Mucosa of rectum (tissue), 2 donors: ENCODE results near the gene MGRN1.

Experiments
- H3K27ac ChIP-seq, 2 donors: one replicate each; pipeline ENCODE4 v1.7.0; 2013; ENCODE audit warnings: inconsistent platforms in 2 of 2, low read depth in 2 of 2, low read length in 2 of 2
- H3K27me3 ChIP-seq, 2 donors: one replicate each; pipeline ENCODE4 v1.7.0; 2013; ENCODE audit warnings: low read length in 2 of 2; ENCODE audit not compliant: control insufficient read depth in 2 of 2, insufficient read depth in 2 of 2
- H3K36me3 ChIP-seq, 2 donors: one replicate each; pipeline ENCODE4 v1.7.0; 2013; ENCODE audit warnings: low read length in 2 of 2; ENCODE audit not compliant: control insufficient read depth in 2 of 2, insufficient read depth in 2 of 2
- H3K4me1 ChIP-seq, 2 donors: one replicate each; pipeline ENCODE4 v1.7.0; 2013; ENCODE audit warnings: low read length in 2 of 2, mild to moderate bottlenecking in 1 of 2; ENCODE audit not compliant: control insufficient read depth in 2 of 2, insufficient read depth in 2 of 2
- H3K4me3 ChIP-seq, 2 donors: one replicate each; pipeline ENCODE4 v1.7.0; 2013; ENCODE audit warnings: low read length in 2 of 2
- H3K9ac ChIP-seq, 2 donors: one replicate each; pipeline ENCODE4 v1.7.0; 2013; ENCODE audit warnings: low read length in 2 of 2, low read depth in 1 of 2, mild to moderate bottlenecking in 1 of 2
- H3K9me3 ChIP-seq, 2 donors: one replicate each; pipeline ENCODE4 v1.7.0; 2013; ENCODE audit warnings: low read length in 2 of 2; ENCODE audit not compliant: control insufficient read depth in 2 of 2
- donor health status: healthy.
- donor health status: Normal muscosa, but diverticular disease.

The MGRN1 gene

DNA sequence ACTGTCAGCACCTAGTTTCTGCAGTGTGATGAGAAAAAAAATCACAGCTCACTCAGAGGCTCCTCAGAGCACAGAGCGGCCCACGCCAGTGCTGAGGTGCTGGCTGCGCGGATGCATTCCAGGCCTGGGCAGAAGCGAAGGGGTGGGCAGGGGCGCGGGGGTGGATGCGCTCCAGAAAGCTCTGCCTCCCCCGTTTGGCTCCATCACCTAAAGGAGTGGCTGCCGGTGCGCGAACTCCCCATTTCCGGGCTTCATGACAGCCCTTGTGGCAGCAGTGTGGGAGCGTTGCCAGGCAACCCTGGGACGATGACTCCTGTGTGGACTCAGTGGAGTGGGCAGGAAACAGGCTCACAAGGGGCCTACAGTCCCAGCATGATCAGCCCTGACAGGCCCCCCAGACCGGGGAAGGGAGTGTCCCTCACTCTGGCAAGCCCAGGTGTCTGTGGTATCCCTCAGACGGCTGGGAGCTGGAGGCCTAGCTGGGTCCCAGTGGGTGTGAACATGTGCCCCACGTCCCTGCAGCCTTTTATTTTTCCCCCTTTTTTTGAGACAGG lies 35.9 kb downstream of the MGRN1 start:
- peaks cover 21 to 24% of the 10 kb centered on the region in 2 donors for H3K36me3 ChIP-seq
- H3K9me3 ChIP-seq, result no peaks in the 10 kb centered on the region
- H3K27me3 ChIP-seq, result no peaks in the 10 kb centered on the region
- peaks cover 20% of the 10 kb centered on the region in 2 donors for H3K4me1 ChIP-seq
- H3K27ac ChIP-seq, result no peak overlapping the region
- no peak overlapping the region for H3K9ac ChIP-seq
- no peak overlapping the region for H3K4me3 ChIP-seq

DNA sequence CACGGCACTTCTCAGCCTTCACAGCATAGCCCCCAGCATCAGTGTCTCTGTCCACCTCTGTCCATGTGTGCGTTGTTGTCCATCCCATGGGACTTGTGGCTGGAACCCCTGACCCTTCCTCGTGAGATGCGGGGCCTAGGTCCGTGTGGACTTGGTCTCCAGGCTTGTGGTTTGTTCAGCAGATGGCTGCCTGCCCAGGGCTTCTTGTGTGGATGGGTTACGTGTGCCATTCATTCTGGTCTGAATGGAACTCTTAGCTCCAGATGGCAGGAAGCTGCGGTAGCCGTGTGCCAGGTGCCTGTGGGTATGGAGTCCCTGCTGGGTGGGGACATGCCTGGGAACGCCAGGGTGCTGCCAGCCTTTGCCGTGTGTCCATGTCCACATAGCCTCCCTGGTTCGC lies 37.0 kb downstream of the MGRN1 start:
- peaks cover 23 to 25% of the 10 kb centered on the region in 2 donors for H3K36me3 ChIP-seq
- H3K9ac ChIP-seq, result no peak overlapping the region
- H3K9me3 ChIP-seq, result no peaks in the 10 kb centered on the region
- no peak overlapping the region for H3K27ac ChIP-seq
- H3K27me3 ChIP-seq, result no peaks in the 10 kb centered on the region
- no peak overlapping the region for H3K4me3 ChIP-seq
- peaks cover 20 to 22% of the 10 kb centered on the region in 2 donors for H3K4me1 ChIP-seq

DNA sequence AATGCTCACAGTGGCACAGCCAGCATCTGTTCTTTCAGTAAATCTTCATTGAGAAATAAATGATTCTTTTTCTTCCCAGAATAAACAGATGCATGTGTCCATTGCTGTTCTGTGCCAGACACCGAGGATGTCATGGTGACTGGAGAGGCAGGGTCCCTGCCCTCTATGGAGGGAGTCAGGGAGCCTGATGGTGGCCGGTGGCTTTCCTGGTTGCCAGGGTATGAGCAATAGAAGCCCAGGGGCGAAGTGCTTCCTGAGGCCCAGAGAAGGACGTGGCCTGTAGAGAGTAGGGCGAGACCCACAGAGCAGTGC lies 38.8 kb downstream of the MGRN1 start:
- Histone ChIP-seq H3K4me3 (no peak overlapping the region), H3K36me3 (peaks cover 29 to 41% of the 10 kb centered on the region in 2 donors), H3K4me1 (peaks cover 20 to 22% of the 10 kb centered on the region in 2 donors), H3K9me3 (no peaks in the 10 kb centered on the region), H3K27me3 (no peaks in the 10 kb centered on the region), H3K27ac (peak overlapping the region; percentile 76 to 78), H3K9ac (no peak overlapping the region)

DNA sequence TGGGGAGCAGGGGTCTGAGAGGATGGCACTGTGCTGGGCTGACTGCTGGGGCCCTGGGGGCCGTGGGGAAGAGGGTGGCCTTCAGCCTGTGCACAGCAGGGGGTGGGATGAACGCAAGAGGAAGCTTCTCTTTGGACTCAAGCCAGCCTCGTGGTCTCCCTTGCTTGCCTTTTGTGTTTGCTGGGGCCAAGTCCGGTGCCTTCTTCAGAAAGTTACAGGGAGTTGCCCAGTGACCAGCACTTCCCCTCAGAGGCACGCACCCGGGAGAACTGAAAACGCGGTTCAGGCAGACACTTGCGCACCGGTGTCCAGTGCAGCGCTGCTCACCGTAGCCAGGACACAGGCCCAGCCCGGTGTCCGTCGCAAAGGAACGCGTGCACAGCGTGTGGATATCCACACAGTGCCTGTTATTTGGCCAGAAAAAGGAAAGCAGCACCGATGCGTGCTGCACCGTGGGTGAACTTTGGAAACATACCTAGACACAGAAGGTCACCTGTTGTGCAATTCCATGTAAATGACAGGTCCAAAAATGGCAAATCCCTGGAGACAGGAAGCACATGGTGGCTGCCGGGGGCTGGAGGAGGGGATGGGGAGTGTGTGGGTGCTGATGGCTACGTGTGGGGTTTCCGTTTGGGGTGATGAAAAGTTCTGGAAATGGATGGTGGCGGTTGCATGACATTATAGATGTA lies 39.3 kb downstream of the MGRN1 start:
- Histone ChIP-seq H3K4me3 (no peak overlapping the region), H3K9ac (peak overlapping the region in 1 of 2 donors; percentile 30), H3K36me3 (peaks cover 33 to 43% of the 10 kb centered on the region in 2 donors), H3K27me3 (no peaks in the 10 kb centered on the region), H3K9me3 (no peaks in the 10 kb centered on the region), H3K4me1 (peaks cover 20 to 22% of the 10 kb centered on the region in 2 donors), H3K27ac (peak overlapping the region; percentile 76 to 78)

DNA sequence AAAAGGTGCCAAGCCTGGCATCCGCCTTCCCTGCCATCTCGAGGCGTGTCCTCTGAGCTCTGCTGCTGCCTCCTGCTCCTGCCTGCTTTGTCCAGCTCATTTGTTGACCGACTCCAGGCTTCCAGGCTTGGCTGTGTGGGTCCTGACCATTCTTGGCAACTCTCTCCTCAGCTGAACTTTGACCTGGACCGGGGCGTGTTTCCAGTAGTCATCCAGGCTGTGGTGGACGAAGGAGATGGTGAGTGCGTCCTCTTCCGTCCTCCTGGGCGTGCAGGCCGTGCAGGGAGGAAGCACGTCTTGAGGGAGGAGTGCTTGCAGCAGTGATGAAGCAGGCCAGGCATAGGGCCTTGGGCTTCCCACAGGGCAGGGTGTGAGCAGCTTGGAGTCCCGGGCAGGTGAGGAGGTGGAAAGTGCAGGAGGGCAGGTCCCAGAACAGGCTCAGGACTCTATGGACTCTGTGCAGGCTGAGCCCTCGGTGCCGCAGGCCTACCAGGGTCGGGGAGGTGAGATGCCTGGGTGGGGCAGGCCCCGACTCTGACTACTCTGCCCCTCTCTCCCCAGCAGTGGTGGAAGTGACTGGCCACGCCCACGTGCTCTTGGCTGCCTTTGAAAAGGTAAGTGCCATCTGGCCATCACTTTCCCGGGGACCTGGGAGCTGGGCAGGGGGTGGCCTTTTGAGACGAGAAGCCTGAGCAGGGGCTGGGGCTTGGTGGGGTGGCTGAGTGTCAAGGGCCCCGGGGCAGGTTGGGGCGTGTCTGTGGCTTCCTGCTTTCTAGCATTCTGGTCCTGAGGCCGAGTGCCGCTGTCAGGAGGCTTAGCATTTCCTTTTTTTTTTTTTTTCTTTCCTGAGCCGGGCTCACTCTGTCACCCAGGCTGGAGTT lies 40.2 kb downstream of the MGRN1 start:
- Histone ChIP-seq H3K9ac (peak overlapping the region; percentile 30 to 41), H3K9me3 (no peaks in the 10 kb centered on the region), H3K27me3 (no peaks in the 10 kb centered on the region), H3K36me3 (peaks cover 38 to 47% of the 10 kb centered on the region in 2 donors), H3K4me1 (peaks cover 20 to 22% of the 10 kb centered on the region in 2 donors), H3K27ac (peak overlapping the region; percentile 76 to 78), H3K4me3 (no peak overlapping the region)

DNA sequence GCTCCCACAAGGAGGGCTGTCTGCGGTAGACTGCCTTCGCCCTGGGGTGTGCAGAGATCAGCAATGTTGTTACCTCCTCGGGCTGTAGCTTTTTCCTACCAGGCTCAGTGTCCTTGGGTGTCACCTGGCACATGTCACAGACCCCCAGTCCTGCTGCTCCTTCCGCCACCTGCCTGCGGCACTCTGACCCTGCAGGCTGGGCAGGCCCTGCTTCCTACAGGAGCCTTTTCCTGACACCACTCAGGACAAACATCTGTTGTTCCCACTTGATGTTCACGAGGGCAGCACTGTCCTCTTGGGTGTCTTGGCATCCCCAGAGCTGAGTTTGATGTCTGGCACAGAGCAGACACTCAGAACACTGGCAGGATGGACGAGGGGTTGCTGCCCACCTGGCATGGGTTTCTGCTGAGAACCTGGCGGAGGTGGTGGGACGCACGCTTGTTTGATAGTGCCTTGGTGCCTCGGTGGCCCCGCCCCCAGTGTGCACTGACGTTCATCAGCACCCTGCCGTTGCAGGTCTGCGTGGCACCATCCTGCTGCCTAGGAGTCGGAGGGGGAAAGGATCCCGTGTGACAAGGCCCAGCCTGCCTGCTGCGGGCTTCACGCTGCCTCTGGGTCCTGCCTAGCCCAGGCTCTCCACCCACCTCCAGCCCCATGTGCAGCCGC lies 42.0 kb downstream of the MGRN1 start:
- H3K9me3 ChIP-seq, result no peaks in the 10 kb centered on the region
- H3K36me3 ChIP-seq, result peaks cover 42 to 52% of the 10 kb centered on the region in 2 donors
- no peaks in the 10 kb centered on the region for H3K27me3 ChIP-seq
- no peak overlapping the region for H3K4me3 ChIP-seq
- H3K4me1 ChIP-seq, result peaks cover 20 to 22% of the 10 kb centered on the region in 2 donors
- H3K27ac ChIP-seq, result no peak overlapping the region
- no peak overlapping the region for H3K9ac ChIP-seq

DNA sequence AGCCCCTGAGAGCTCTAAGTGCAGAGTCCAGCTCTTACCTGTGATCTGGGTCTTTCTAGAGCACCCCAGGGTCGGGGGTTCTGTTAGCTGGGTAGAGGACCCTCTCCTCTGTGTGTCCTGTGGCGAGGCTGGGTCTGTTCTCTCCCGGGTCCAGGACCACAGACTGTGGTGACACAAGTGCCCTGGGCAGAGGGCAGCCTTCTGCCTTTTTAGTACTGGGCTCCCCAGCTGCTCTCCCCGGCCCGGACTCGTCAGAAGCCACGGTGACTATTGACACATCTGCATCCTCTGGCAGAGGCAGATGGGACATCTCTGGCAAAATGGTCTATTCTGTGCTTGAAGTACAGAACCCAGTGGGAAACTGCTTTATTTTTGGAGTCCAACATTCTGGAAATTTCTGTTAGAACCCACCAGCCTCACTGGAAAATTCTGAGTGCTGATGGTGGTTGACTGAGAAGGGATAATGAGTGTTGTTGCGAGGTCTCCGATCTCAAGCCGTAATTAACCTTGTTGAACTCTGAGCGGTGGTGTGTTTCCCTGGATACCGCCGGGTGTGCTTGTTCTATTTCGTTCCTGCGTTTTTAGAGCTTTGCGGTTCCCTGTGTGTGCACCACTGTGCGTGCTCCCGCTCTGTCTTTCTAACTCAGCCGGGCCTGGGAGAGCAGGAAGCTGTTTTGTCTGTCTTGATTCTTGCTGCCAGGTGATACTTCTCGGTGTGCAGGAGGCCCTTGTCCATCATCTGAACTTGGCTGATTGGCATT lies 42.8 kb downstream of the MGRN1 start:
- no peak overlapping the region for H3K27ac ChIP-seq
- H3K36me3 ChIP-seq, result peaks cover 41 to 54% of the 10 kb centered on the region in 2 donors
- H3K27me3 ChIP-seq, result no peaks in the 10 kb centered on the region
- no peak overlapping the region for H3K4me3 ChIP-seq
- no peaks in the 10 kb centered on the region for H3K9me3 ChIP-seq
- H3K9ac ChIP-seq, result no peak overlapping the region
- peaks cover 20 to 22% of the 10 kb centered on the region in 2 donors for H3K4me1 ChIP-seq

DNA sequence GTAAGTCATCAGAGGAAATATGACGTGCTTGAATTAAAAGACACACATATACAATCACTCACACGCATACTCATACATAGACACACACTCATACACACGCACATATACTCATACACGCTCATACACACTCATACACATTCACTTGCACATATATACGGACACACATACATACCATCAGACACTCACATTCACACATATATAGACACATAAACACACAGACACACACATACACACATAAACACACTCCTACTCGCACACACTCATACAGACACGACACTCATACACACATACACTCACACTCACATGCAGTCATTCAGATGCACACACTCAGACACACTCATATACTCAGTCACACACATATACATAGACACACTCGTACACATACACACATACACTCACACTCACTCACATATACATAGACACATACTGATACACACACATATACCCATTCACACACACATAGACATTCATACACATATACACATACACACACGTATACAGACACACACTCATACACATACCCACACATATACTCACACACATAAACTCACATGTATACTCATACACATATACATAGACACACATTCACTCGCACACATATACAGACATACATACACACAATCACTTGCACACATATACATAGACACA lies 43.8 kb downstream of the MGRN1 start:
- Histone ChIP-seq H3K27ac (no peak overlapping the region), H3K9me3 (no peaks in the 10 kb centered on the region), H3K9ac (no peak overlapping the region), H3K4me3 (no peak overlapping the region), H3K36me3 (peaks cover 43 to 58% of the 10 kb centered on the region in 2 donors), H3K4me1 (peaks cover 16 to 22% of the 10 kb centered on the region in 2 donors), H3K27me3 (no peaks in the 10 kb centered on the region)

DNA sequence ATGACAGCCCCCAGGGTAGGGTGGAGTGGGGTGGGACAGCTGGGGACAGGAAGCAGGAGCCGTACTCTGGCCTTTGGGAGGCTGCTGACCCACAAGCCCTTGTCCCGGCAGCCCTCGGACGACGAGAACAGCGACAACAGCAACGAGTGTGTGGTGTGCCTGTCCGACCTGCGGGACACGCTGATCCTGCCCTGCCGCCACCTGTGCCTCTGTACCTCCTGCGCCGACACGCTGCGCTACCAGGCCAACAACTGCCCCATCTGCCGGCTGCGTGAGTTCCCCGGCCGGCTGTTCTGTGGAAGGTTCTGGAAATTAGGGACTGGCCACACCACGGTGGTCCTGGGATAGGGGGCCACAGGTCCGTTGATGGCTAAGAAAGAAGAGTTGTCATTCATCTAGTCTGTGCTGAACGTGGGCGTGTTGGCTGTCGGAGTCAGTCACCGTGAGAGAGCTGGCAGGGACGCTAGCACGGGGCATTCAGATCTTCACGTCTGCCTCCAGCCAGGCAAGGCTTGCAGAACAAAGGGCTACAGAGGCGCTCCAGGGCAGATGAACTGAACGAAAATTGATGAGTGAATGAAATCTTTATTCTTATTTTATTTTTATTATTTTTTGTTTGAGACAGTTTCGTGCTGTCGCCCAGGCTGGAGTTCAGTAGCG lies 48.9 kb downstream of the MGRN1 start:
- no peaks in the 10 kb centered on the region for H3K27me3 ChIP-seq
- peaks cover 26 to 40% of the 10 kb centered on the region in 2 donors for H3K36me3 ChIP-seq
- H3K27ac ChIP-seq, result no peak overlapping the region
- no peaks in the 10 kb centered on the region for H3K9me3 ChIP-seq
- peaks cover 0 to 3% of the 10 kb centered on the region in 2 donors for H3K4me1 ChIP-seq
- H3K9ac ChIP-seq, result no peak overlapping the region
- no peak overlapping the region for H3K4me3 ChIP-seq
